Limb (tissue), 2 donors: ENCODE results near the gene ROR2.
A peak's percentile ranks its signal among the peaks of the same experiment; 100 is the strongest.

ENCODE experiments used
- DNase-seq, 2 donors: peaks; one replicate each; pipeline ENCODE4 v3.0.0-alpha.2; 2016; ENCODE audit errors: extremely low spot score in 2 of 2

Gene ROR2

GRCh38 chr9:91900797-91901177 is 49.2 kb downstream of the ROR2 start:
- peak in 1 of 2 donors; percentile 34 for DNase-seq

GRCh38 chr9:91900055-91900796 is 49.8 kb downstream of the ROR2 start:
- peak in 1 of 2 donors; percentile 48 for DNase-seq

- DNase-seq = no peak
These were observed 50.4 kb downstream of the ROR2 start for GRCh38 chr9:91899594-91899993.

- DNase-seq = no peak
These were observed 50.8 kb downstream of the ROR2 start for GRCh38 chr9:91899219-91899563.

- DNase-seq = no peak
These were observed 51.4 kb downstream of the ROR2 start for GRCh38 chr9:91898451-91899218.

GRCh38 chr9:91897201-91897600 is 52.8 kb downstream of the ROR2 start:
- no peak for DNase-seq

- DNase-seq = peak in 1 of 2 donors; percentile 53
These were observed 53.4 kb downstream of the ROR2 start for GRCh38 chr9:91896513-91897121.

GRCh38 chr9:91896097-91896496 is 53.9 kb downstream of the ROR2 start:
- DNase-seq = no peak

- no peak for DNase-seq
These were observed 55.5 kb downstream of the ROR2 start for GRCh38 chr9:91894536-91894935.

- no peak for DNase-seq
These were observed 56.0 kb downstream of the ROR2 start for GRCh38 chr9:91894023-91894422.

GRCh38 chr9:91891915-91892314 is 58.1 kb downstream of the ROR2 start:
- DNase-seq = no peak

- no peak for DNase-seq
These were observed 59.4 kb downstream of the ROR2 start for GRCh38 chr9:91890662-91891061.

- no peak for DNase-seq
These were observed 60.7 kb downstream of the ROR2 start for GRCh38 chr9:91889161-91889911.

GRCh38 chr9:91886414-91887076 is 63.5 kb downstream of the ROR2 start:
- DNase-seq = no peak

GRCh38 chr9:91885746-91886413 is 64.1 kb downstream of the ROR2 start:
- DNase-seq = no peak

- DNase-seq = no peak
These were observed 65.0 kb downstream of the ROR2 start for GRCh38 chr9:91884696-91885687.

- no peak for DNase-seq
These were observed 65.9 kb downstream of the ROR2 start for GRCh38 chr9:91884153-91884552.

GRCh38 chr9:91883503-91883902 is 66.5 kb downstream of the ROR2 start:
- DNase-seq = no peak

GRCh38 chr9:91882627-91883026 is 67.4 kb downstream of the ROR2 start:
- DNase-seq = no peak
